H1 (cell line): ENCODE data around the gene RIPK4. TPM values are rescaled to one million over a fixed set of nuclear protein-coding genes. Genes with fewer than 3 reads are reported as not detected.

Experiments used
- CTCF ChIA-PET: fragments of 300-600 bp; sonication (Branson Sonifier 250); formaldehyde crosslinking; loops from one replicate; lab custom pipeline; 2021; ENCODE audit not compliant: partially characterized antibody; lab: Charles Lee
- POLR2A ChIA-PET: fragments of 300-600 bp; sonication (Branson Sonifier 250); formaldehyde crosslinking; loops from one replicate; lab custom pipeline; 2021; ENCODE audit warnings: inconsistent platforms; ENCODE audit not compliant: partially characterized antibody; lab: Charles Lee
- DNase-seq, 2 experiments: peaks; one replicate each; pipeline versions ENCODE4 v3.0.0 to v3.0.0-alpha.2; 2010 to 2022; ENCODE audit warnings: low spot score in 2 of 2, low read depth in 1 of 2, mixed read lengths in 1 of 2
- FAIRE-seq: peaks from 2 replicates; lab custom pipeline; 2011; peaks lifted over from hg19 to GRCh38; lab: Jason Lieb, UNC
- H2AFZ ChIP-seq: 2 replicates; pipeline ENCODE4 v1.8.1; 2012; ENCODE audit warnings: low read length, inconsistent platforms
- H2AK5ac ChIP-seq: 2 replicates; pipeline ENCODE4 v1.6.1; 2013; ENCODE audit warnings: low read depth, low read length
- H2BK120ac ChIP-seq: replicated peaks from 2 replicates; pipeline ENCODE3; 2013; ENCODE audit warnings: low read depth, low read length, inconsistent platforms
- H2BK12ac ChIP-seq: 2 replicates; pipeline ENCODE4 v1.6.1; 2013; ENCODE audit warnings: low read depth, low read length
- H2BK15ac ChIP-seq: 2 replicates; pipeline ENCODE4 v1.6.1; 2013; ENCODE audit warnings: low read length
- H2BK20ac ChIP-seq: 2 replicates; pipeline ENCODE4 v1.6.1; 2013; ENCODE audit warnings: low read length
- H2BK5ac ChIP-seq: 2 replicates; pipeline ENCODE4 v1.6.1; 2013; ENCODE audit warnings: low read depth, low read length
- H3K14ac ChIP-seq: 2 replicates; pipeline ENCODE4 v1.6.1; 2013; ENCODE audit warnings: inconsistent platforms; ENCODE audit not compliant: insufficient read length
- H3K18ac ChIP-seq: 2 replicates; pipeline ENCODE4 v1.6.1; 2013; ENCODE audit warnings: low read length; ENCODE audit errors: extremely low read depth
- H3K23ac ChIP-seq: 2 replicates; pipeline ENCODE4 v1.6.1; 2013; ENCODE audit warnings: inconsistent platforms; ENCODE audit not compliant: insufficient read length
- H3K23me2 ChIP-seq: 2 replicates; pipeline ENCODE4 v1.6.1; 2013; ENCODE audit warnings: low read depth, low read length
- H3K27ac ChIP-seq: 2 replicates; pipeline ENCODE4 v1.6.1; 2011; ENCODE audit warnings: low read depth, low read length, inconsistent platforms
- H3K27me3 ChIP-seq, 4 experiments: replicated peaks in 1 of 4; 1 replicate in 1 of 4; 2 replicates in 3 of 4; pipeline versions ENCODE4 v1.6.1 to v1.8.1; 2011 to 2013; ENCODE audit warnings: low read length in 3 of 4, mild to moderate bottlenecking in 3 of 4, inconsistent platforms in 2 of 4, mixed read lengths in 2 of 4, moderate library complexity in 1 of 4; ENCODE audit not compliant: control insufficient read depth in 3 of 4, insufficient read depth in 3 of 4; ENCODE audit errors: extremely low read depth in 1 of 4
- H3K36me3 ChIP-seq, 4 experiments: 2 replicates each; pipeline versions ENCODE4 v1.6.1 to v1.8.1; 2011 to 2013; ENCODE audit warnings: mild to moderate bottlenecking in 4 of 4, low read length in 3 of 4, moderate library complexity in 2 of 4, control low read depth in 1 of 4, inconsistent platforms in 1 of 4; ENCODE audit not compliant: insufficient read depth in 4 of 4, control insufficient read depth in 2 of 4
- H3K4ac ChIP-seq: replicated peaks from 2 replicates; pipeline ENCODE3; 2013; ENCODE audit warnings: low read length, low read depth, mixed read lengths, inconsistent platforms; ENCODE audit not compliant: insufficient read length
- H3K4me1 ChIP-seq, 4 experiments: replicated peaks in 1 of 4; 1 replicate in 1 of 4; 2 replicates in 3 of 4; pipeline versions ENCODE4 v1.6.1 to v1.8.1; 2011 to 2013; ENCODE audit warnings: low read length in 3 of 4, inconsistent platforms in 2 of 4, mixed read lengths in 1 of 4; ENCODE audit not compliant: insufficient read depth in 4 of 4, control insufficient read depth in 3 of 4
- H3K4me2 ChIP-seq, 2 experiments: 2 replicates each; pipeline versions ENCODE4 v1.6.1 to v1.8.1; 2011 to 2013; ENCODE audit warnings: low read depth in 2 of 2, low read length in 2 of 2, control low read depth in 1 of 2, inconsistent platforms in 1 of 2, mild to moderate bottlenecking in 1 of 2; ENCODE audit not compliant: insufficient read depth in 1 of 2
- H3K4me3 ChIP-seq, 4 experiments: fragments of 200-600, 300-600 bp in 1 of 4; sonication (generic), shearing (Covaris generic), sonication (Bioruptor Twin) in 1 of 4; 2 replicates each; pipeline versions ENCODE4 v1.5.1 to v1.8.1; 2011 to 2016; ENCODE audit warnings: low read length in 4 of 4, low read depth in 3 of 4, control low read depth in 2 of 4, inconsistent platforms in 2 of 4, mild to moderate bottlenecking in 2 of 4, mixed read lengths in 1 of 4, moderate library complexity in 1 of 4; ENCODE audit not compliant: insufficient read depth in 2 of 4; ENCODE audit errors: extremely low read depth in 1 of 4
- H3K56ac ChIP-seq: replicated peaks from 2 replicates; pipeline ENCODE3; 2013; ENCODE audit warnings: low read depth, mild to moderate bottlenecking, mixed read lengths, low read length, inconsistent platforms; ENCODE audit not compliant: insufficient read length
- H3K79me1 ChIP-seq: 2 replicates; pipeline ENCODE4 v1.6.1; 2013; ENCODE audit warnings: low read depth, low read length, control low read depth
- H3K79me2 ChIP-seq, 2 experiments: 2 replicates each; pipeline versions ENCODE4 v1.6.1 to v1.8.1; 2012 to 2013; ENCODE audit warnings: low read length in 2 of 2, mild to moderate bottlenecking in 2 of 2, inconsistent platforms in 1 of 2; ENCODE audit not compliant: insufficient read depth in 2 of 2, control insufficient read depth in 1 of 2
- H3K9ac ChIP-seq, 4 experiments: replicated peaks in 1 of 4; 1 replicate in 1 of 4; 2 replicates in 3 of 4; pipeline versions ENCODE4 v1.6.1 to v1.8.1; 2011 to 2013; ENCODE audit warnings: low read depth in 3 of 4, low read length in 3 of 4, control low read depth in 2 of 4, mild to moderate bottlenecking in 2 of 4, moderate library complexity in 2 of 4, inconsistent platforms in 1 of 4; ENCODE audit errors: extremely low read depth in 1 of 4
- H3K9me3 ChIP-seq, 2 experiments: 2 replicates each; pipeline versions ENCODE4 v1.6.1 to v1.8.1; 2012 to 2013; ENCODE audit warnings: mild to moderate bottlenecking in 2 of 2, moderate library complexity in 2 of 2, control low read depth in 1 of 2, inconsistent platforms in 1 of 2, low read depth in 1 of 2, low read length in 1 of 2, mixed read lengths in 1 of 2; ENCODE audit not compliant: insufficient read depth in 2 of 2
- H4K20me1 ChIP-seq, 2 experiments: replicated peaks in 1 of 2; 2 replicates each; pipeline versions ENCODE3 to v1.8.1; 2011 to 2013; ENCODE audit warnings: inconsistent platforms in 2 of 2, low read length in 2 of 2, mild to moderate bottlenecking in 1 of 2; ENCODE audit not compliant: insufficient read depth in 2 of 2, control insufficient read depth in 1 of 2
- H4K5ac ChIP-seq: 2 replicates; pipeline ENCODE4 v1.6.1; 2013; ENCODE audit warnings: low read length, low read depth, mixed read lengths, inconsistent platforms; ENCODE audit not compliant: insufficient read length
- H4K8ac ChIP-seq: 2 replicates; pipeline ENCODE4 v1.8.0; 2013; ENCODE audit warnings: mild to moderate bottlenecking, moderate library complexity, low read length, inconsistent platforms; ENCODE audit not compliant: insufficient read depth; ENCODE audit errors: extremely low read depth
- H4K91ac ChIP-seq: replicated peaks from 2 replicates; pipeline ENCODE3; 2013; ENCODE audit warnings: low read length, mixed read lengths, inconsistent platforms; ENCODE audit not compliant: insufficient read length
- CBX5 ChIP-seq: fragments of 300-800, 300-1000 bp; sonication (generic); IDR thresholded peaks from 2 replicates; pipeline ENCODE4 v1.7.1; 2016; ENCODE audit warnings: antibody characterized with exemption, low read length, low read depth
- CEBPB ChIP-seq: IDR thresholded peaks from 2 replicates; pipeline ENCODE4 v1.6.1; 2012; ENCODE audit warnings: low read depth, low read length
- JUN ChIP-seq: IDR thresholded peaks from 2 replicates; pipeline ENCODE4 v1.6.1; 2011; ENCODE audit warnings: low read depth, mild to moderate bottlenecking, improper control_type of control experiment, low read length
- RXRA ChIP-seq: IDR thresholded peaks from 2 replicates; pipeline ENCODE4 v1.6.1; 2011; ENCODE audit warnings: low read depth, mild to moderate bottlenecking, low read length, moderate library complexity; ENCODE audit not compliant: insufficient read depth
- SP4 ChIP-seq: IDR thresholded peaks from 2 replicates; pipeline ENCODE4 v1.6.1; 2012; ENCODE audit warnings: low read length, inconsistent platforms
- SRF ChIP-seq: IDR thresholded peaks from 2 replicates; pipeline ENCODE4 v1.6.1; 2011; ENCODE audit warnings: mild to moderate bottlenecking, low read depth, low read length, moderate library complexity
- TAF7 ChIP-seq: optimal IDR thresholded peaks from 2 replicates; pipeline ENCODE3; 2011; ENCODE audit warnings: low read depth, mild to moderate bottlenecking, inconsistent platforms, low read length, moderate library complexity, borderline replicate concordance
- TBP ChIP-seq: IDR thresholded peaks from 2 replicates; pipeline ENCODE4 v1.6.1; 2011; ENCODE audit warnings: low read depth, low read length, improper control_type of control experiment
- YY1 ChIP-seq: IDR thresholded peaks from 2 replicates; pipeline ENCODE4 v1.6.1; 2011; ENCODE audit warnings: low read depth, mild to moderate bottlenecking, low read length
- WGBS, 2 experiments: shearing (Covaris generic) in 1 of 2; methylation state at CpG; one replicate each; pipeline versions ENCODE4 v1.1.6 to v1.1.7; 2013 to 2015; ENCODE audit warnings: low lambda C conversion rate in 2 of 2, mixed read lengths in 2 of 2, inconsistent platforms in 1 of 2, low coverage in 1 of 2, missing lambda C conversion rate in 1 of 2; ENCODE audit not compliant: insufficient replicate concordance in 2 of 2, insufficient coverage in 1 of 2, insufficient read length in 1 of 2; ENCODE audit errors: extremely low coverage in 1 of 2, missing lambda C conversion rate in 1 of 2; 5-methylcytosine and 5-hydroxymethylcytosine counted together
- polyA plus RNA-seq, 7 experiments: library from polyadenylated mRNA; depleted of rRNA in 3 of 7; stranded (reverse) in 5 of 7; unstranded in 2 of 7; fragments of >200 nt in 5 of 7; fragments of 200-250 nt in 2 of 7; gene quantifications; 1 replicate in 5 of 7; 2 replicates in 1 of 7; 4 replicates in 1 of 7; pipeline versions ENCODE4 v1.2.1 to v1.2.3, GENCODE V29; 2011 to 2013; ENCODE audit warnings: missing spikeins in 2 of 7, mixed read lengths in 2 of 7
- total RNA-seq: library from RNA; stranded (reverse); fragmentation: NEBNext Ultra II Directional; extraction: Animal tissue kit (Norgen Biotek cat#: 25700); gene quantifications from 2 replicates; pipeline ENCODE4 v1.2.1, GENCODE V29; 2021
- TF ChIP-seq, protein P1 (sequence below), 3 experiments: IDR thresholded peaks; 1 replicate in 2 of 3; 2 replicates in 1 of 3; pipeline versions ENCODE4 v1.5.1 to v1.6.1; 2011; ENCODE audit warnings: low read length in 3 of 3, mild to moderate bottlenecking in 3 of 3, inconsistent platforms in 2 of 3, low read depth in 1 of 3, moderate library complexity in 1 of 3; ENCODE audit not compliant: insufficient read depth in 1 of 3; ENCODE audit errors: control extremely low read depth in 1 of 3

Gene RIPK4
- total and polyA plus RNA-seq, 2 of the 8 experiments (the other 6 are each of a cell fraction or from before 2014, with no cell fraction given) = 2.7 to 5.6 TPM

DNA sequence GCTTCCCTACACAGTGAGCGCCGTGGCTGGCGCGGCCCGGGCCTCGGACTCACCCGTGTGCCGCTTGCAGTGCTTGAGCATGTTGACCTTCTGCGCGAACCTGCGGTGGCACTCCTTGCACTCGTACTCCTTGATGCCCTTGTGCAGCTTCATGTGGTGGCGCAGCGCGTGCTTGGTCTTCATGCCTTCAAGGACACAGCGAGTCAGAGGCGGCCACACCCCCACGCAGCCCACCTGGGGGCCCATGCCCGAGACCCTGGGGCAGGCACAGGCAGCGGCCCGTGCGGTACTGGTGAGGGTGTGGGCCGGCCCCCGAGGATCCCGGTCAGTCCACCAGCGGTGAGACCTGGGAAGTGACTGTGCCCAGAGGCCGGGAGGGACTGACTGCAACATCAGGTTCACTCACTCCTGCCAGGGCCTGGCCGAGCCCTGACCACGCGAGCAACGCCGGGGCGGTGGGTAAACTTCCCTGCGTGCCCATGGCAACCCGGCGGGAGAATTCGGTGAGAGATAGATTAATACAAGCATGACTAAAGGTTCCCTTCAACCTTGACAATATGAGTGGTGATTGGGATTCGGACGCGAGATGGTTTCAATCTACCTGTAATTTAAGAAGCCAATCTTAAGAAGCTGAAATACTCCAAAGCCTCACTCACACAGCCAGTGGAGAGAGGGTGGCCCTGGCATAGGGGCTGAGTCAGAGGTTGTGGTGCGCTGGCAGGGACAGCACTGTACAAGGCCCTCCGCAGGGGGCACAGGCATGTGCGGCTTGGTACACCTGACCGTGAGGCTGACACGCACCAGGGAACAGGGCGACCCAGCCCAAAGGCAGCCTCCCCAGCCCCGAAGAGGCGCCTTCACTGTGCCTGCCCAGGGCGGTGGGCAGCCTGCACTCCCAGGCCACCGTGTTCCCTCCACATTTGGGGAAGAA lies 49.1 kb upstream of the RIPK4 start:
- Histone ChIP-seq H2BK120ac (no peak overlapping the region), H4K20me1 (peaks cover 0 to 6% of the 10 kb centered on the region in 2 experiments), H2AK5ac (no peak overlapping the region), H3K27me3 (no peaks in the 10 kb centered on the region), H3K27ac (no peak overlapping the region), H3K9me3 (no peaks in the 10 kb centered on the region), H3K23ac (no peak overlapping the region), H3K18ac (no peak overlapping the region), H3K4me3 (no peak overlapping the region), H3K4me2 (no peak overlapping the region), H4K91ac (no peak overlapping the region), H3K36me3 (peaks cover 0 to 13% (median 7%) of the 10 kb centered on the region in 4 experiments; a peak in 5 of 8 replicates), H3K9ac (no peak overlapping the region), H2BK15ac (no peak overlapping the region), H4K5ac (no peak overlapping the region), H2AFZ (no peak overlapping the region), H3K4me1 (no peaks in the 10 kb centered on the region), H2BK20ac (no peak overlapping the region), H3K14ac (no peak overlapping the region), H2BK5ac (no peak overlapping the region), H3K23me2 (no peaks in the 10 kb centered on the region), H3K4ac (no peak overlapping the region), H3K79me2 (no peaks in the 10 kb centered on the region), H3K56ac (no peak overlapping the region), H2BK12ac (no peak overlapping the region), H3K79me1 (no peaks in the 10 kb centered on the region), H4K8ac (no peak overlapping the region)
- POLR2A ChIA-PET = interaction anchor here (0.6 to 1.3 kb wide), 2 partner anchors 9 to 22 kb away, joined by 3 read pairs; no protein-coding TSS in a partner anchor
- DNase-seq = no peak
- 93% methylated on average over 37 of the region's 50 CpGs; no CpG with 5 or more reads in 1 of the 2 experiments for WGBS, 2 experiments
- CTCF ChIA-PET = interaction anchor here (0.6 to 8.1 kb wide), 52 partner anchors 9 to 689 kb away, joined by 3 to 132 read pairs (median 6); no protein-coding TSS in a partner anchor
- FAIRE-seq = no peak
- TF ChIP-seq RXRA (no peak), YY1 (no peak), CEBPB (no peak), TAF7 (no peak), SP4 (no peak), SRF (no peak), CBX5 (no peak), JUN (no peak), TBP (no peak)
- TF ChIP-seq, protein P1, sequence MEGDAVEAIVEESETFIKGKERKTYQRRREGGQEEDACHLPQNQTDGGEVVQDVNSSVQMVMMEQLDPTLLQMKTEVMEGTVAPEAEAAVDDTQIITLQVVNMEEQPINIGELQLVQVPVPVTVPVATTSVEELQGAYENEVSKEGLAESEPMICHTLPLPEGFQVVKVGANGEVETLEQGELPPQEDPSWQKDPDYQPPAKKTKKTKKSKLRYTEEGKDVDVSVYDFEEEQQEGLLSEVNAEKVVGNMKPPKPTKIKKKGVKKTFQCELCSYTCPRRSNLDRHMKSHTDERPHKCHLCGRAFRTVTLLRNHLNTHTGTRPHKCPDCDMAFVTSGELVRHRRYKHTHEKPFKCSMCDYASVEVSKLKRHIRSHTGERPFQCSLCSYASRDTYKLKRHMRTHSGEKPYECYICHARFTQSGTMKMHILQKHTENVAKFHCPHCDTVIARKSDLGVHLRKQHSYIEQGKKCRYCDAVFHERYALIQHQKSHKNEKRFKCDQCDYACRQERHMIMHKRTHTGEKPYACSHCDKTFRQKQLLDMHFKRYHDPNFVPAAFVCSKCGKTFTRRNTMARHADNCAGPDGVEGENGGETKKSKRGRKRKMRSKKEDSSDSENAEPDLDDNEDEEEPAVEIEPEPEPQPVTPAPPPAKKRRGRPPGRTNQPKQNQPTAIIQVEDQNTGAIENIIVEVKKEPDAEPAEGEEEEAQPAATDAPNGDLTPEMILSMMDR (IDR thresholded peaks at IDR 0.05; ENCODE audit: control extremely low read depth in 1 of 3, insufficient read depth in 1 of 3, low read depth in 1 of 3, low read length in 3 of 3) = no peak
